Measurements from ENCODE around the gene TRIM3. TPM values are rescaled to one million over a fixed set of nuclear protein-coding genes. Genes with fewer than 3 reads are reported as not detected.

Gene TRIM3
- total and polyA plus RNA-seq, 2 of the 4 experiments (the other 2 are of a cell fraction): 13.8 to 22.3 TPM

- no peak for DNase-seq
Observed at GRCh38 chr11:6482441-6482840, 8.7 kb upstream of the TRIM3 start.

More at GRCh38 chr11:6482441-6482840, 8.7 kb upstream of the TRIM3 start:
- Histone ChIP-seq H2BK20ac (ENCODE audit: low read depth, low read length) (no peak overlapping the region), H2AFZ (replicated peaks; ENCODE audit: low read length, poor library complexity) (no peak overlapping the region), H2BK120ac (ENCODE audit: low read depth, low read length) (no peak overlapping the region), H3K4me3 (ENCODE audit: insufficient read depth, low read depth, low read length) (peak overlapping the region; percentile 82), H4K5ac (ENCODE audit: low read depth, low read length) (no peak overlapping the region), H3K27ac (ENCODE audit: insufficient read depth, low read length) (no peak overlapping the region; the same call in 1 of the 2 replicates), H3K4me2 (ENCODE audit: low read depth, low read length) (peak overlapping the region; percentile 66), H3K9ac (ENCODE audit: low read depth, low read length) (peak overlapping the region; percentile 85; the same call in 1 of the 2 replicates), H3K23ac (ENCODE audit: low read depth, low read length) (no peak overlapping the region), H2BK5ac (ENCODE audit: low read depth, low read length, poor library complexity, severe bottlenecking) (no peak overlapping the region), H3K9me3 (ENCODE audit: control insufficient read depth, insufficient read depth, low read length) (no peaks in the 10 kb centered on the region), H3K18ac (ENCODE audit: low read depth, low read length) (no peak overlapping the region), H2AK9ac (replicated peaks; ENCODE audit: low read depth, low read length, poor library complexity) (no peak overlapping the region), H3K56ac (ENCODE audit: extremely low read depth, insufficient read depth, low read length) (no peak overlapping the region), H3K14ac (replicated peaks; ENCODE audit: low read depth, low read length) (no peak overlapping the region), H2AK5ac (ENCODE audit: low read depth, low read length) (no peak overlapping the region), H2BK15ac (ENCODE audit: low read depth, low read length) (no peak overlapping the region), H3K9me1 (ENCODE audit: insufficient read depth, low read length) (peaks cover 9% of the 10 kb centered on the region; the same call in 1 of the 2 replicates), H3K4ac (ENCODE audit: low read depth, low read length) (no peak overlapping the region), H3K4me1 (ENCODE audit: control insufficient read depth, insufficient read depth, low read length) (peaks cover 8% of the 10 kb centered on the region), H3K36me3 (ENCODE audit: control insufficient read depth, insufficient read depth, low read length) (peaks cover 27% of the 10 kb centered on the region), H4K8ac (ENCODE audit: low read depth in 2 of 2, low read length in 2 of 2) (no peak overlapping the region), H4K20me1 (ENCODE audit: insufficient read depth, low read length) (peaks cover 10% of the 10 kb centered on the region), H4K91ac (ENCODE audit: insufficient read depth, low read depth, low read length) (no peak overlapping the region), H3K79me1 (ENCODE audit: low read depth in 1 of 2, low read length in 2 of 2) (peaks cover 42 to 67% of the 10 kb centered on the region in 2 experiments), H3K27me3 (ENCODE audit: control insufficient read depth, insufficient read depth, low read length) (no peaks in the 10 kb centered on the region)
- CTCF ChIA-PET: no interaction called here
- POLR2A ChIA-PET (ENCODE audit: unreplicated experiment): no interaction called here
- BruUV-seq (replicated peaks): no TSS peak
- TF ChIP-seq, protein P1, sequence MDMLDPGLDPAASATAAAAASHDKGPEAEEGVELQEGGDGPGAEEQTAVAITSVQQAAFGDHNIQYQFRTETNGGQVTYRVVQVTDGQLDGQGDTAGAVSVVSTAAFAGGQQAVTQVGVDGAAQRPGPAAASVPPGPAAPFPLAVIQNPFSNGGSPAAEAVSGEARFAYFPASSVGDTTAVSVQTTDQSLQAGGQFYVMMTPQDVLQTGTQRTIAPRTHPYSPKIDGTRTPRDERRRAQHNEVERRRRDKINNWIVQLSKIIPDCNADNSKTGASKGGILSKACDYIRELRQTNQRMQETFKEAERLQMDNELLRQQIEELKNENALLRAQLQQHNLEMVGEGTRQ (IDR thresholded peaks at IDR 0.05; ENCODE audit: low read depth, low read length): no peak
- no peak for TF ChIP-seq MAZ (IDR thresholded peaks at IDR 0.05; ENCODE audit: borderline replicate concordance, low read depth, low read length)
- TF ChIP-seq CEBPB (IDR thresholded peaks at IDR 0.05; ENCODE audit: low read depth, low read length): no peak
- no peak for TF ChIP-seq NFE2L2 (IDR thresholded peaks at IDR 0.05; ENCODE audit: low read depth, low read length)
- TF ChIP-seq RAD21 (IDR thresholded peaks at IDR 0.05; ENCODE audit: low read length): no peak
- no peak for TF ChIP-seq POLR2A (IDR thresholded peaks at IDR 0.05; ENCODE audit: low read depth, low read length)
- no peak for TF ChIP-seq FOS (IDR thresholded peaks at IDR 0.05; ENCODE audit: low read depth, low read length)
- ATAC-seq (ENCODE audit: low read depth): no peak
- dilution Hi-C loops (cut with HindIII; ENCODE audit: low sequenced_read_pairs, unreplicated experiment): no loop called here
- WGBS, 2 experiments (ENCODE audit: extremely low coverage in 2 of 2, insufficient read length in 1 of 2): 100% methylated on average over 1 of the region's 4 CpGs; no CpG with 5 or more reads in 1 of the 2 experiments
- intact Hi-C loops (cut with micrococcal nuclease): loop anchor here (5.0 kb wide), 2 partner anchors 120 to 200 kb away; partner anchors contain the start of genes ILK, MRPL17 and RRP8
- in situ Hi-C loops (cut with MboI; ENCODE audit: low sequenced_read_pairs): no loop called here
